H1 (cell line): Measurements from ENCODE around the gene SLC7A14. TPM values are rescaled to one million over a fixed set of nuclear protein-coding genes. Genes with fewer than 3 reads are reported as not detected.

ENCODE experiments used
- CTCF ChIA-PET: fragments of 300-600 bp; sonication (Branson Sonifier 250); formaldehyde crosslinking; loops from one replicate; lab custom pipeline; 2021; ENCODE audit not compliant: partially characterized antibody; lab: Charles Lee
- POLR2A ChIA-PET: fragments of 300-600 bp; sonication (Branson Sonifier 250); formaldehyde crosslinking; loops from one replicate; lab custom pipeline; 2021; ENCODE audit warnings: inconsistent platforms; ENCODE audit not compliant: partially characterized antibody; lab: Charles Lee
- DNase-seq, 2 experiments: peaks; one replicate each; pipeline versions ENCODE4 v3.0.0 to v3.0.0-alpha.2; 2010 to 2022; ENCODE audit warnings: low spot score in 2 of 2, low read depth in 1 of 2, mixed read lengths in 1 of 2
- FAIRE-seq: peaks from 2 replicates; lab custom pipeline; 2011; peaks lifted over from hg19 to GRCh38; lab: Jason Lieb, UNC
- H2AFZ ChIP-seq: 2 replicates; pipeline ENCODE4 v1.8.1; 2012; ENCODE audit warnings: low read length, inconsistent platforms
- H2AK5ac ChIP-seq: 2 replicates; pipeline ENCODE4 v1.6.1; 2013; ENCODE audit warnings: low read depth, low read length
- H2BK120ac ChIP-seq: replicated peaks from 2 replicates; pipeline ENCODE3; 2013; ENCODE audit warnings: low read depth, low read length, inconsistent platforms
- H2BK12ac ChIP-seq: 2 replicates; pipeline ENCODE4 v1.6.1; 2013; ENCODE audit warnings: low read depth, low read length
- H2BK15ac ChIP-seq: 2 replicates; pipeline ENCODE4 v1.6.1; 2013; ENCODE audit warnings: low read length
- H2BK20ac ChIP-seq: 2 replicates; pipeline ENCODE4 v1.6.1; 2013; ENCODE audit warnings: low read length
- H2BK5ac ChIP-seq: 2 replicates; pipeline ENCODE4 v1.6.1; 2013; ENCODE audit warnings: low read depth, low read length
- H3K14ac ChIP-seq: 2 replicates; pipeline ENCODE4 v1.6.1; 2013; ENCODE audit warnings: inconsistent platforms; ENCODE audit not compliant: insufficient read length
- H3K18ac ChIP-seq: 2 replicates; pipeline ENCODE4 v1.6.1; 2013; ENCODE audit warnings: low read length; ENCODE audit errors: extremely low read depth
- H3K23ac ChIP-seq: 2 replicates; pipeline ENCODE4 v1.6.1; 2013; ENCODE audit warnings: inconsistent platforms; ENCODE audit not compliant: insufficient read length
- H3K23me2 ChIP-seq: 2 replicates; pipeline ENCODE4 v1.6.1; 2013; ENCODE audit warnings: low read depth, low read length
- H3K27ac ChIP-seq: 2 replicates; pipeline ENCODE4 v1.6.1; 2011; ENCODE audit warnings: low read depth, low read length, inconsistent platforms
- H3K27me3 ChIP-seq, 4 experiments: replicated peaks in 1 of 4; 1 replicate in 1 of 4; 2 replicates in 3 of 4; pipeline versions ENCODE4 v1.6.1 to v1.8.1; 2011 to 2013; ENCODE audit warnings: low read length in 3 of 4, mild to moderate bottlenecking in 3 of 4, inconsistent platforms in 2 of 4, mixed read lengths in 2 of 4, moderate library complexity in 1 of 4; ENCODE audit not compliant: control insufficient read depth in 3 of 4, insufficient read depth in 3 of 4; ENCODE audit errors: extremely low read depth in 1 of 4
- H3K36me3 ChIP-seq, 4 experiments: 2 replicates each; pipeline versions ENCODE4 v1.6.1 to v1.8.1; 2011 to 2013; ENCODE audit warnings: mild to moderate bottlenecking in 4 of 4, low read length in 3 of 4, moderate library complexity in 2 of 4, control low read depth in 1 of 4, inconsistent platforms in 1 of 4; ENCODE audit not compliant: insufficient read depth in 4 of 4, control insufficient read depth in 2 of 4
- H3K4ac ChIP-seq: replicated peaks from 2 replicates; pipeline ENCODE3; 2013; ENCODE audit warnings: low read length, low read depth, mixed read lengths, inconsistent platforms; ENCODE audit not compliant: insufficient read length
- H3K4me1 ChIP-seq, 4 experiments: replicated peaks in 1 of 4; 1 replicate in 1 of 4; 2 replicates in 3 of 4; pipeline versions ENCODE4 v1.6.1 to v1.8.1; 2011 to 2013; ENCODE audit warnings: low read length in 3 of 4, inconsistent platforms in 2 of 4, mixed read lengths in 1 of 4; ENCODE audit not compliant: insufficient read depth in 4 of 4, control insufficient read depth in 3 of 4
- H3K4me2 ChIP-seq, 2 experiments: 2 replicates each; pipeline versions ENCODE4 v1.6.1 to v1.8.1; 2011 to 2013; ENCODE audit warnings: low read depth in 2 of 2, low read length in 2 of 2, control low read depth in 1 of 2, inconsistent platforms in 1 of 2, mild to moderate bottlenecking in 1 of 2; ENCODE audit not compliant: insufficient read depth in 1 of 2
- H3K4me3 ChIP-seq, 4 experiments: fragments of 200-600, 300-600 bp in 1 of 4; sonication (generic), shearing (Covaris generic), sonication (Bioruptor Twin) in 1 of 4; 2 replicates each; pipeline versions ENCODE4 v1.5.1 to v1.8.1; 2011 to 2016; ENCODE audit warnings: low read length in 4 of 4, low read depth in 3 of 4, control low read depth in 2 of 4, inconsistent platforms in 2 of 4, mild to moderate bottlenecking in 2 of 4, mixed read lengths in 1 of 4, moderate library complexity in 1 of 4; ENCODE audit not compliant: insufficient read depth in 2 of 4; ENCODE audit errors: extremely low read depth in 1 of 4
- H3K56ac ChIP-seq: replicated peaks from 2 replicates; pipeline ENCODE3; 2013; ENCODE audit warnings: low read depth, mild to moderate bottlenecking, mixed read lengths, low read length, inconsistent platforms; ENCODE audit not compliant: insufficient read length
- H3K79me1 ChIP-seq: 2 replicates; pipeline ENCODE4 v1.6.1; 2013; ENCODE audit warnings: low read depth, low read length, control low read depth
- H3K79me2 ChIP-seq, 2 experiments: 2 replicates each; pipeline versions ENCODE4 v1.6.1 to v1.8.1; 2012 to 2013; ENCODE audit warnings: low read length in 2 of 2, mild to moderate bottlenecking in 2 of 2, inconsistent platforms in 1 of 2; ENCODE audit not compliant: insufficient read depth in 2 of 2, control insufficient read depth in 1 of 2
- H3K9ac ChIP-seq, 4 experiments: replicated peaks in 1 of 4; 1 replicate in 1 of 4; 2 replicates in 3 of 4; pipeline versions ENCODE4 v1.6.1 to v1.8.1; 2011 to 2013; ENCODE audit warnings: low read depth in 3 of 4, low read length in 3 of 4, control low read depth in 2 of 4, mild to moderate bottlenecking in 2 of 4, moderate library complexity in 2 of 4, inconsistent platforms in 1 of 4; ENCODE audit errors: extremely low read depth in 1 of 4
- H3K9me3 ChIP-seq, 2 experiments: 2 replicates each; pipeline versions ENCODE4 v1.6.1 to v1.8.1; 2012 to 2013; ENCODE audit warnings: mild to moderate bottlenecking in 2 of 2, moderate library complexity in 2 of 2, control low read depth in 1 of 2, inconsistent platforms in 1 of 2, low read depth in 1 of 2, low read length in 1 of 2, mixed read lengths in 1 of 2; ENCODE audit not compliant: insufficient read depth in 2 of 2
- H4K20me1 ChIP-seq, 2 experiments: replicated peaks in 1 of 2; 2 replicates each; pipeline versions ENCODE3 to v1.8.1; 2011 to 2013; ENCODE audit warnings: inconsistent platforms in 2 of 2, low read length in 2 of 2, mild to moderate bottlenecking in 1 of 2; ENCODE audit not compliant: insufficient read depth in 2 of 2, control insufficient read depth in 1 of 2
- H4K5ac ChIP-seq: 2 replicates; pipeline ENCODE4 v1.6.1; 2013; ENCODE audit warnings: low read length, low read depth, mixed read lengths, inconsistent platforms; ENCODE audit not compliant: insufficient read length
- H4K8ac ChIP-seq: 2 replicates; pipeline ENCODE4 v1.8.0; 2013; ENCODE audit warnings: mild to moderate bottlenecking, moderate library complexity, low read length, inconsistent platforms; ENCODE audit not compliant: insufficient read depth; ENCODE audit errors: extremely low read depth
- H4K91ac ChIP-seq: replicated peaks from 2 replicates; pipeline ENCODE3; 2013; ENCODE audit warnings: low read length, mixed read lengths, inconsistent platforms; ENCODE audit not compliant: insufficient read length
- ASH2L ChIP-seq: fragments of 200-600, 300-600 bp; sonication (generic); IDR thresholded peaks from one replicate; pipeline ENCODE4 v1.7.1; 2017; ENCODE audit warnings: low read length
- ATF2 ChIP-seq: IDR thresholded peaks from 2 replicates; pipeline ENCODE4 v1.6.1; 2012; ENCODE audit warnings: low read length, inconsistent platforms
- BACH1 ChIP-seq: IDR thresholded peaks from 2 replicates; pipeline ENCODE4 v1.6.1; 2012; ENCODE audit warnings: low read length, improper control_type of control experiment
- CBX5 ChIP-seq: fragments of 300-800, 300-1000 bp; sonication (generic); IDR thresholded peaks from 2 replicates; pipeline ENCODE4 v1.7.1; 2016; ENCODE audit warnings: antibody characterized with exemption, low read length, low read depth
- CBX8 ChIP-seq: fragments of 300-800, 300-1000 bp; sonication (generic); IDR thresholded peaks from 2 replicates; pipeline ENCODE4 v1.7.1; 2016; ENCODE audit warnings: low read depth, low read length, borderline replicate concordance
- CEBPB ChIP-seq: IDR thresholded peaks from 2 replicates; pipeline ENCODE4 v1.6.1; 2012; ENCODE audit warnings: low read depth, low read length
- CHD1 ChIP-seq: IDR thresholded peaks from 2 replicates; pipeline ENCODE4 v1.6.1; 2012; ENCODE audit warnings: low read depth, low read length, improper control_type of control experiment
- EGR1 ChIP-seq: IDR thresholded peaks from 2 replicates; pipeline ENCODE4 v1.6.1; 2011; ENCODE audit warnings: low read depth, low read length, borderline replicate concordance
- HDAC6 ChIP-seq: IDR thresholded peaks from one replicate; pipeline ENCODE4 v1.7.1; 2012; ENCODE audit warnings: low read depth, mild to moderate bottlenecking, inconsistent platforms, low read length, moderate library complexity
- POLR2A ChIP-seq, 2 experiments: IDR thresholded peaks; 1 replicate in 1 of 2; 2 replicates in 1 of 2; pipeline ENCODE4 v1.6.1; 2011; ENCODE audit warnings: low read depth in 2 of 2, low read length in 2 of 2, mild to moderate bottlenecking in 2 of 2; ENCODE audit errors: control extremely low read depth in 1 of 2
- RBBP5 ChIP-seq: IDR thresholded peaks from 2 replicates; pipeline ENCODE4 v1.7.1; 2012; ENCODE audit warnings: low read depth, mild to moderate bottlenecking, inconsistent platforms, low read length, moderate library complexity, borderline replicate concordance
- SIX5 ChIP-seq: IDR thresholded peaks from 2 replicates; pipeline ENCODE4 v1.6.1; 2011; ENCODE audit warnings: mild to moderate bottlenecking, low read depth, low read length
- SP1 ChIP-seq: IDR thresholded peaks from 2 replicates; pipeline ENCODE4 v1.6.1; 2011; ENCODE audit warnings: low read depth, low read length
- TAF1 ChIP-seq: IDR thresholded peaks from 2 replicates; pipeline ENCODE4 v1.6.1; 2011; ENCODE audit warnings: mild to moderate bottlenecking, low read depth, low read length
- TBP ChIP-seq: IDR thresholded peaks from 2 replicates; pipeline ENCODE4 v1.6.1; 2011; ENCODE audit warnings: low read depth, low read length, improper control_type of control experiment
- WGBS, 2 experiments: shearing (Covaris generic) in 1 of 2; methylation state at CpG; one replicate each; pipeline versions ENCODE4 v1.1.6 to v1.1.7; 2013 to 2015; ENCODE audit warnings: low lambda C conversion rate in 2 of 2, mixed read lengths in 2 of 2, inconsistent platforms in 1 of 2, low coverage in 1 of 2, missing lambda C conversion rate in 1 of 2; ENCODE audit not compliant: insufficient replicate concordance in 2 of 2, insufficient coverage in 1 of 2, insufficient read length in 1 of 2; ENCODE audit errors: extremely low coverage in 1 of 2, missing lambda C conversion rate in 1 of 2; 5-methylcytosine and 5-hydroxymethylcytosine counted together
- polyA plus RNA-seq, 7 experiments: library from polyadenylated mRNA; depleted of rRNA in 3 of 7; stranded (reverse) in 5 of 7; unstranded in 2 of 7; fragments of >200 nt in 5 of 7; fragments of 200-250 nt in 2 of 7; gene quantifications; 1 replicate in 5 of 7; 2 replicates in 1 of 7; 4 replicates in 1 of 7; pipeline versions ENCODE4 v1.2.1 to v1.2.3, GENCODE V29; 2011 to 2013; ENCODE audit warnings: missing spikeins in 2 of 7, mixed read lengths in 2 of 7
- total RNA-seq: library from RNA; stranded (reverse); fragmentation: NEBNext Ultra II Directional; extraction: Animal tissue kit (Norgen Biotek cat#: 25700); gene quantifications from 2 replicates; pipeline ENCODE4 v1.2.1, GENCODE V29; 2021

Gene SLC7A14
- total and polyA plus RNA-seq, 2 of the 8 experiments (the other 6 are each of a cell fraction or from before 2014, with no cell fraction given), result 0.21 to 0.95 TPM

GRCh38 chr3:170528726-170529125 is 57.1 kb downstream of the SLC7A14 start:
- Histone ChIP-seq H3K4me2 (no peak overlapping the region), H2BK12ac (no peak overlapping the region), H4K5ac (no peak overlapping the region), H3K27ac (no peak overlapping the region), H4K20me1 (no peaks in the 10 kb centered on the region), H3K56ac (no peak overlapping the region), H2BK120ac (no peak overlapping the region), H3K18ac (no peak overlapping the region), H3K23ac (no peak overlapping the region), H3K27me3 (no peaks in the 10 kb centered on the region), H3K36me3 (no peaks in the 10 kb centered on the region), H4K91ac (no peak overlapping the region), H2AFZ (no peak overlapping the region), H2BK5ac (no peak overlapping the region), H3K4me3 (no peak overlapping the region), H4K8ac (no peak overlapping the region), H2AK5ac (no peak overlapping the region), H3K79me2 (no peaks in the 10 kb centered on the region), H3K14ac (no peak overlapping the region), H3K79me1 (no peaks in the 10 kb centered on the region), H3K23me2 (no peaks in the 10 kb centered on the region), H3K4ac (no peak overlapping the region), H3K4me1 (peaks cover 0 to 4% (median 1%) of the 10 kb centered on the region in 4 experiments; a peak in 1 of 7 replicates), H2BK20ac (no peak overlapping the region), H3K9ac (no peak overlapping the region), H3K9me3 (no peaks in the 10 kb centered on the region), H2BK15ac (no peak overlapping the region)
- DNase-seq, result no peak
- 79% methylated on average over 8 of the region's 8 CpGs; no CpG with 5 or more reads in 1 of the 2 experiments for WGBS, 2 experiments
- ChIA-PET CTCF (interaction anchor here (0.6 to 1.6 kb wide), 5 partner anchors 13 to 295 kb away, joined by 3 to 4 read pairs (median 3); no protein-coding TSS in a partner anchor), POLR2A (interaction anchor here (0.9 kb wide), 1 partner anchor 341 kb away, joined by 3 read pairs; the partner anchor contains the start of gene RPL22L1)
- FAIRE-seq, result no peak
- TF ChIP-seq CBX5 (no peak), EGR1 (no peak), CHD1 (no peak), TAF1 (no peak), BACH1 (no peak), HDAC6 (no peak), SP1 (no peak), ATF2 (no peak), CBX8 (no peak), RBBP5 (no peak), CEBPB (no peak), ASH2L (no peak), SIX5 (no peak), TBP (no peak), POLR2A (IDR thresholded peaks at IDR 0.05; ENCODE audit: control extremely low read depth in 1 of 2, low read depth in 2 of 2, low read length in 2 of 2) (no peak)
